GM12801 (cell line): Measurements from ENCODE around the gene DEFB123.

Source experiments
- TF ChIP-seq, protein P1 (sequence below): IDR thresholded peaks from one replicate; pipeline ENCODE4 v1.5.1; 2011; ENCODE audit warnings: control low read depth; ENCODE audit not compliant: insufficient read length; ENCODE audit errors: extremely low read depth

Gene DEFB123, protein sequence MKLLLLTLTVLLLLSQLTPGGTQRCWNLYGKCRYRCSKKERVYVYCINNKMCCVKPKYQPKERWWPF

DNA sequence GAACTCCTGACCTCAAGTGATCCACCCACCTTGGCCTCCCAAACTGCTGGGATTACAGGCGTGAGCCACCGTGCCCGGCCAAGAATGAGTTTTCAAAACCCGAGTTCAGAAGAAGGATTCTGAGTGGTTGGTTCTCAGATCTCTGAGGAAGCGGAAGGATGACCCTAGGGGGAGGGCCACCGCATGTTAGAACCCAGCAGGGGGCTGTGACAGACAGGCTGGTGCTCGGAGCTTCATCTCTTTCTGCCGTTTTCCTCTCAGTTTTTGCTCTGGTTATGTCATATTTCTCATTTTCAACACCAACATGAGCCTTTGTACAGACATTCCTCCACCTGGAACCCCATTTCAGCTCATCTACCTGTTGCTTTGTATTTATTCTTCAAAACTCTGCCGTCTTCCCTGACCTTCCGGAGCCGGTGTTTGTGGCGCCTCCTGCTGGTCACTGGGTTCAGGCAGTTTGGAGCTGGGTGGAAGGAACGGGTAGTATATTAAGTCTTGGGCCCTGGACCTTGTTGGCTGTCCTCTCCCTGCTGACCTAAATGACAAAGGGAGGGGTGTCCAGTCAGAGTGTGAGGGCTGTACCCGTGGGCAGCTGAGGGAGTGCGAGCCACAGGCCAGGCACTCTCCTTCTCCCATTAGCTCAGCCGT lies at the start of gene DEFB123:
DEFB123 (plus strand) TSS at position 621 of the 648 bp plus-strand sequence. CDS start 67 bp downstream, outside the sequence.
- TF ChIP-seq, protein P1, sequence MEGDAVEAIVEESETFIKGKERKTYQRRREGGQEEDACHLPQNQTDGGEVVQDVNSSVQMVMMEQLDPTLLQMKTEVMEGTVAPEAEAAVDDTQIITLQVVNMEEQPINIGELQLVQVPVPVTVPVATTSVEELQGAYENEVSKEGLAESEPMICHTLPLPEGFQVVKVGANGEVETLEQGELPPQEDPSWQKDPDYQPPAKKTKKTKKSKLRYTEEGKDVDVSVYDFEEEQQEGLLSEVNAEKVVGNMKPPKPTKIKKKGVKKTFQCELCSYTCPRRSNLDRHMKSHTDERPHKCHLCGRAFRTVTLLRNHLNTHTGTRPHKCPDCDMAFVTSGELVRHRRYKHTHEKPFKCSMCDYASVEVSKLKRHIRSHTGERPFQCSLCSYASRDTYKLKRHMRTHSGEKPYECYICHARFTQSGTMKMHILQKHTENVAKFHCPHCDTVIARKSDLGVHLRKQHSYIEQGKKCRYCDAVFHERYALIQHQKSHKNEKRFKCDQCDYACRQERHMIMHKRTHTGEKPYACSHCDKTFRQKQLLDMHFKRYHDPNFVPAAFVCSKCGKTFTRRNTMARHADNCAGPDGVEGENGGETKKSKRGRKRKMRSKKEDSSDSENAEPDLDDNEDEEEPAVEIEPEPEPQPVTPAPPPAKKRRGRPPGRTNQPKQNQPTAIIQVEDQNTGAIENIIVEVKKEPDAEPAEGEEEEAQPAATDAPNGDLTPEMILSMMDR = no peak

DNA sequence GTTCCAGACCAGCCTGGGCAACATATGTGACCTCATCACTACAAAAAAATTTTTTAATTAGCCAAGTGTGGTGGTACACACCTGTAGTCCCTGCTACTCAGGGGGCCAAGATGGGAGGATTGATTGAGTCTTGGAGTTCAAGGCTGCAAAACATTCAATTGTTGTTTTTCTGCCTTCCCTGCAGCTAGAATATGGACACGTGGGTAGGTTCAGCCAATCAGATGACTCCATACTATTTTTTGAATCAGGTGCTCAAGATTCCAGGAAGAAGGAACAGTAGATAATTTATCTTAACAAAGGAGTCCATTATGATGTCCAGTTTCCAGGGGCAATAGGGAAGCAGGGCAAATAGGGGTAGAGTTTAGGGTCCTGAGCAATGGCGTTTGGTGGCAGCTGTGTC lies 47.6 kb upstream of the DEFB123 start:
- TF ChIP-seq, protein P1 = no peak

- TF ChIP-seq, protein P1 = no peak
These were observed 45.5 kb upstream of the DEFB123 start for GRCh38 chr20:31394900-31395299.

DNA sequence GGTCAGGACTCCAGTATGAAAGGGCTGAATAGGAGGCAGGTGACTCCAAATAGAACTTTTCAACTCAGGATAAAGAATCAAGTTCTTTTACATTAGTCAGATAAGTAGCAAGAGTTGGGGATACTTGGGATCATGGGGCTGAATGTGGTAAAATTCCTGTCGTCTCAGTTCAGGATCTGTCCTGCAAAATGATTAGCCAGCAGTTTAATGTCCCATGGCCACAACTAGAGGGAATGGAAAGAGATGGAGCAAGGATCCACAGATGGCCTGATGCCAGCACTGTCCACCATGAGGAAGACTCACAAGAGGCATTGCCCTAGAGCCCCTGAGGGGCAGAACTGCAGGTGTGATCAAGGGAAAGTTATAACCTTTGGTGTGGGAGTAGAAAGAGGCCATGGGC lies 36.5 kb upstream of the DEFB123 start:
- TF ChIP-seq, protein P1 = no peak

- TF ChIP-seq, protein P1 = no peak
These were observed 34.3 kb upstream of the DEFB123 start, which contains the start of gene DEFB121 for GRCh38 chr20:31406115-31406514. DEFB121 (minus strand) TSS chr20:31406215; CDS start chr20:31406152, 63 bp downstream.

DNA sequence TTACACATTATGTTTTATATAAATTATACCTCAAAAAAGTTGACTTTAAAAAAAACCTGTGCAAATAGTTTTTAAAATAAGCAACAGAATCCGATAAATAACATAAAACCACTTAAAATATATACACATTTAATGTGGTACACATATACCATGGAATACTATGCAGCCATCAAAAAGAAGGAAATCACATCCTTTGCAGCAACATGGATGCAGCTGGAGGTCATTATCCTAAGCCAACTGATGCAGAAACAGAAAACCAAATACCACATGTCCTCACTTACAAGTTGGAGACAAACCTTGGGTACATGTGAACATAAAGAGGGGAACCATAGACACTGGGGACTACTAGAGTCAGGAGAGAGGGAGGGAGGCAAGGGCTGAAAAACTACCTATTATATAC lies 30.4 kb upstream of the DEFB123 start:
- TF ChIP-seq, protein P1 = no peak

GRCh38 chr20:31414381-31414780 lies 26.1 kb upstream of the DEFB123 start:
- TF ChIP-seq, protein P1 = no peak

- TF ChIP-seq, protein P1 = no peak
These were observed 24.8 kb upstream of the DEFB123 start for GRCh38 chr20:31415653-31416052.
